OCI-LY7 (cell line): Measurements from ENCODE around the gene MEMO1. TPM values are rescaled to one million over a fixed set of nuclear protein-coding genes. Genes with fewer than 3 reads are reported as not detected.

ENCODE experiments used
- BruUV-seq: library from RNA; stranded (reverse); fragments of 400-500 nt; replicated peaks from 2 replicates; lab custom pipeline; 2021; lab: Mats Ljungman, UMichigan
- CTCF ChIA-PET: fragments of 300-600 bp; sonication (Branson Sonifier 250); formaldehyde crosslinking; loops from one replicate; lab custom pipeline; 2022; ENCODE audit warnings: antibody characterized with exemption; ENCODE audit not compliant: unreplicated experiment; lab: Charles Lee
- POLR2A ChIA-PET: fragments of 300-600 bp; sonication (Branson Sonifier 250); formaldehyde crosslinking; loops from one replicate; lab custom pipeline; 2022; ENCODE audit warnings: antibody characterized with exemption; lab: Charles Lee
- DNase-seq: peaks from one replicate; pipeline ENCODE4 v3.0.0-alpha.2; 2015; ENCODE audit warnings: low spot score
- H2AFZ ChIP-seq: fragments of 200-600 bp; sonication (generic), shearing (Covaris generic); 2 replicates; pipeline ENCODE4 v1.6.1; 2014; ENCODE audit warnings: mild to moderate bottlenecking, antibody characterized with exemption, low read length, moderate library complexity
- H3K27ac ChIP-seq: fragments of 200-600 bp; sonication (generic); 2 replicates; pipeline ENCODE4 v1.5.1; 2014; ENCODE audit warnings: mixed run types, low read depth, mild to moderate bottlenecking, moderate library complexity, low read length, inconsistent platforms; ENCODE audit not compliant: poor library complexity, severe bottlenecking
- H3K36me3 ChIP-seq: fragments of 200-600 bp; sonication (generic); 2 replicates; pipeline ENCODE4 v1.6.1; 2014; ENCODE audit warnings: mild to moderate bottlenecking, antibody characterized with exemption, low read length, moderate library complexity, mixed read lengths; ENCODE audit not compliant: insufficient read depth
- H3K4me1 ChIP-seq: fragments of 200-600 bp; sonication (generic); 2 replicates; pipeline ENCODE4 v1.5.1; 2014; ENCODE audit warnings: mild to moderate bottlenecking, low read length; ENCODE audit not compliant: insufficient read depth, poor library complexity, severe bottlenecking
- H3K4me2 ChIP-seq: fragments of 200-600 bp; sonication (generic); 2 replicates; pipeline ENCODE4 v1.6.1; 2014; ENCODE audit warnings: mild to moderate bottlenecking, low read length
- H3K4me3 ChIP-seq: fragments of 200-600 bp; sonication (generic); 2 replicates; pipeline ENCODE4 v1.5.1; 2014; ENCODE audit warnings: mild to moderate bottlenecking, low read depth, low read length; ENCODE audit not compliant: poor library complexity, severe bottlenecking
- H3K79me2 ChIP-seq: fragments of 200-600 bp; sonication (generic); 2 replicates; pipeline ENCODE4 v1.6.1; 2016; ENCODE audit warnings: low read depth, mild to moderate bottlenecking, low read length, moderate library complexity, mixed read lengths; ENCODE audit not compliant: insufficient read depth
- H3K9me2 ChIP-seq: fragments of 200-600 bp; sonication (generic); 2 replicates; pipeline ENCODE4 v1.6.1; 2016; ENCODE audit warnings: mild to moderate bottlenecking, low read length, mixed read lengths; ENCODE audit not compliant: insufficient read depth
- H3K9me3 ChIP-seq: fragments of 200-600 bp; sonication (generic); 2 replicates; pipeline ENCODE4 v1.6.1; 2014; ENCODE audit warnings: mild to moderate bottlenecking, mixed run types, low read length, mixed read lengths
- H4K20me1 ChIP-seq: fragments of 200-600 bp; sonication (generic); 2 replicates; pipeline ENCODE4 v1.6.1; 2014; ENCODE audit warnings: mild to moderate bottlenecking, antibody characterized with exemption, low read length, moderate library complexity, mixed read lengths; ENCODE audit not compliant: insufficient read depth
- EZH2phosphoT487 ChIP-seq: fragments of 200-600 bp; sonication (generic); IDR thresholded peaks from 2 replicates; pipeline ENCODE4 v1.6.1; 2018; ENCODE audit warnings: low read depth, borderline replicate concordance, mild to moderate bottlenecking, mixed run types, antibody characterized with exemption, low read length, moderate library complexity, mixed read lengths
- intact Hi-C: fragments of 100-400 bp; cut with micrococcal nuclease; formaldehyde crosslinking; loops from one replicate; pipeline ENCODE4 v1.10.0; 2022; ENCODE audit not compliant: unreplicated experiment
- total RNA-seq, 2 experiments: library from RNA; depleted of rRNA in 1 of 2; stranded (reverse); fragments of >200 nt in 1 of 2; shearing (Covaris generic) in 1 of 2; gene quantifications; 2 replicates each; pipeline ENCODE4 v1.2.3, GENCODE V29; 2014 to 2022
- TF ChIP-seq, protein P1 (sequence below): fragments of 200-600 bp; sonication (generic); conservative IDR thresholded peaks from 2 replicates; pipeline ENCODE4 v1.5.1; 2014; ENCODE audit warnings: mild to moderate bottlenecking, antibody characterized with exemption, low read length, moderate library complexity, mixed read lengths

The MEMO1 gene
- total RNA-seq, 2 experiments from 2014 or later = 24.0 to 54.0 TPM

DNA sequence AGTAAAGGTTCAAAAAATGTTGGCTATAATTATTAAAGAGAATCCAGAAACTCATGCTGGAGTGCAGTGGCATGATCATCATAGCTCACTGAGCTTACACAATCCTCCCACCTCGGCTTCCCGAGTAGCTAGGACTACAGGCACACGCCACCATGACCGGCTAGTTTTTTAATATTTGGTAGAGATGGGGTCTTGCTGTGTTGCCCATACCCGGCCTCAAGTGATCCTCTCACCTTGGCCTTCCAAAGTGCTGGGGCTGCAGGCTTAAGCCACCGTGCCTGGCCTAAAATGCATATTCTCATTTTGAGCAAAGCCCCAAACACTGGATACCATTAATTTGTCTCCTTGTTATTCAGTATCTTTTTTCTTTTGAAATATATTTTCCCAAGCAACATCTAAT, 32.4 kb downstream of the MEMO1 start:
- Histone ChIP-seq H3K36me3 (peaks cover 26% of the 10 kb centered on the region), H3K4me2 (no peak overlapping the region), H3K4me1 (peaks cover 14% of the 10 kb centered on the region), H3K9me3 (0 out of 2 replicates have a peak, but pooled peaks cover 8% of the 10 kb centered on the region), H4K20me1 (0 out of 2 replicates have a peak, but pooled peaks cover 5% of the 10 kb centered on the region), H3K79me2 (peaks cover 88% of the 10 kb centered on the region), H2AFZ (no peak overlapping the region), H3K27ac (no peak overlapping the region), H3K9me2 (no peaks in the 10 kb centered on the region), H3K4me3 (no peak overlapping the region)
- no peak for TF ChIP-seq EZH2phosphoT487
- TF ChIP-seq, protein P1, sequence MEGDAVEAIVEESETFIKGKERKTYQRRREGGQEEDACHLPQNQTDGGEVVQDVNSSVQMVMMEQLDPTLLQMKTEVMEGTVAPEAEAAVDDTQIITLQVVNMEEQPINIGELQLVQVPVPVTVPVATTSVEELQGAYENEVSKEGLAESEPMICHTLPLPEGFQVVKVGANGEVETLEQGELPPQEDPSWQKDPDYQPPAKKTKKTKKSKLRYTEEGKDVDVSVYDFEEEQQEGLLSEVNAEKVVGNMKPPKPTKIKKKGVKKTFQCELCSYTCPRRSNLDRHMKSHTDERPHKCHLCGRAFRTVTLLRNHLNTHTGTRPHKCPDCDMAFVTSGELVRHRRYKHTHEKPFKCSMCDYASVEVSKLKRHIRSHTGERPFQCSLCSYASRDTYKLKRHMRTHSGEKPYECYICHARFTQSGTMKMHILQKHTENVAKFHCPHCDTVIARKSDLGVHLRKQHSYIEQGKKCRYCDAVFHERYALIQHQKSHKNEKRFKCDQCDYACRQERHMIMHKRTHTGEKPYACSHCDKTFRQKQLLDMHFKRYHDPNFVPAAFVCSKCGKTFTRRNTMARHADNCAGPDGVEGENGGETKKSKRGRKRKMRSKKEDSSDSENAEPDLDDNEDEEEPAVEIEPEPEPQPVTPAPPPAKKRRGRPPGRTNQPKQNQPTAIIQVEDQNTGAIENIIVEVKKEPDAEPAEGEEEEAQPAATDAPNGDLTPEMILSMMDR = no peak
- BruUV-seq = no TSS peak
- ChIA-PET CTCF (no interaction called here), POLR2A (no interaction called here)
- intact Hi-C loops = no loop called here
- no peak for DNase-seq

- Histone ChIP-seq H3K9me3 (0 out of 2 replicates have a peak, but pooled peaks cover 5% of the 10 kb centered on the region), H3K9me2 (no peaks in the 10 kb centered on the region), H3K4me3 (no peak overlapping the region), H2AFZ (no peak overlapping the region), H3K4me2 (no peak overlapping the region), H3K79me2 (peaks cover 91% of the 10 kb centered on the region), H3K27ac (no peak overlapping the region), H4K20me1 (0 out of 2 replicates have a peak, but pooled peaks cover 7% of the 10 kb centered on the region), H3K4me1 (peaks cover 3% of the 10 kb centered on the region), H3K36me3 (peaks cover 27% of the 10 kb centered on the region)
- no peak for DNase-seq
- intact Hi-C loops = no loop called here
- ChIA-PET CTCF (no interaction called here), POLR2A (no interaction called here)
- no TSS peak for BruUV-seq
- TF ChIP-seq EZH2phosphoT487 = no peak
- TF ChIP-seq, protein P1 = no peak
These were observed 37.1 kb downstream of the MEMO1 start for GRCh38 chr2:31973665-31974064.

DNA sequence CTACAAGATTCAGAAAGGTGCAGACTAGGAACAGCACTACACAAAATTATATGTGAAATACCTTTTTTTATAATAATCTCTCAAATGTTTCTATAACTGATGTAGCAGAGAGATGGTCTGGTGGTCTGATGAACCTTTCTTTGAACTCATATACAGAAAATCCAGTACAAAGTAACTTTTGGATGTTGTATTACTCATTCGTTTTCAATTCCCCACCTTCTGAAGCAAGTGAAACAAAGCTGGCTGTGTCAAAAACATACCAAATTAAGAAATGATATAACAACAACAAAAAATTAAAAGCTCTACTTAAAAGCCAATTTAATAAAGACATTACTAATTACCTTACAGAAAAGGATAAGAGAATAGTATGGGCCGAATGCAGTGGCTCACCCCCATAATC, 38.7 kb downstream of the MEMO1 start:
- DNase-seq = no peak
- no peak overlapping the region for H3K27ac ChIP-seq
- no peaks in the 10 kb centered on the region for H3K9me2 ChIP-seq
- H4K20me1 ChIP-seq = 0 out of 2 replicates have a peak, but pooled peaks cover 7% of the 10 kb centered on the region
- no TSS peak for BruUV-seq
- POLR2A ChIA-PET = interaction anchor here (0.6 to 1.4 kb wide), 2 partner anchors 12 to 453 kb away, joined by 3 to 4 read pairs; no protein-coding TSS in a partner anchor
- H3K4me3 ChIP-seq = no peak overlapping the region
- intact Hi-C loops = no loop called here
- peaks cover 3% of the 10 kb centered on the region for H3K4me1 ChIP-seq
- H3K9me3 ChIP-seq = no peaks in the 10 kb centered on the region
- TF ChIP-seq, protein P1 = no peak
- no peak for TF ChIP-seq EZH2phosphoT487
- CTCF ChIA-PET = no interaction called here
- H3K79me2 ChIP-seq = peaks cover 89% of the 10 kb centered on the region
- H2AFZ ChIP-seq = no peak overlapping the region
- no peak overlapping the region for H3K4me2 ChIP-seq
- peaks cover 19% of the 10 kb centered on the region for H3K36me3 ChIP-seq
